PC-9 (cell line): ENCODE data around the gene PSMA6. TPM values are rescaled to one million over a fixed set of nuclear protein-coding genes. Genes with fewer than 3 reads are reported as not detected.
"Not testable (repeated sequence)": the region's sequence is repeated elsewhere in the genome, so short reads cannot be mapped to it uniquely, and the experiment has no call there.

Experiments
- BruUV-seq: library from RNA; stranded (reverse); fragments of 400-500 nt; replicated peaks from 2 replicates; lab custom pipeline; 2021; lab: Mats Ljungman, UMichigan
- CTCF ChIA-PET: fragments of 300-600 bp; sonication (Branson Sonifier 250); formaldehyde crosslinking; loops from one replicate; lab custom pipeline; 2022; ENCODE audit warnings: antibody characterized with exemption; lab: Charles Lee
- POLR2A ChIA-PET: fragments of 300-600 bp; sonication (Branson Sonifier 250); formaldehyde crosslinking; loops from one replicate; lab custom pipeline; 2022; ENCODE audit warnings: antibody characterized with exemption; ENCODE audit not compliant: unreplicated experiment; lab: Charles Lee
- DNase-seq, 2 experiments: peaks; one replicate each; pipeline versions ENCODE4 v3.0.0 to v3.0.0-alpha.2; 2015 to 2022; ENCODE audit warnings: mixed read lengths in 1 of 2
- H2AFZ ChIP-seq: fragments of 200-600 bp; sonication (generic); 2 replicates; pipeline ENCODE4 v1.8.1; 2017; ENCODE audit warnings: antibody characterized with exemption
- H3F3A ChIP-seq: fragments of 200-600 bp; sonication (generic); 2 replicates; pipeline ENCODE4 v1.8.1; 2017; ENCODE audit warnings: antibody characterized with exemption, mild to moderate bottlenecking, low read depth; ENCODE audit not compliant: insufficient read depth
- H3K27ac ChIP-seq: fragments of 200-600 bp; sonication (generic); 2 replicates; pipeline ENCODE4 v1.6.1; 2016; ENCODE audit warnings: mixed run types
- H3K27me3 ChIP-seq: fragments of 200-600 bp; sonication (generic); 2 replicates; pipeline ENCODE4 v1.6.1; 2016; ENCODE audit warnings: low read depth, mixed run types; ENCODE audit not compliant: insufficient read depth
- H3K36me3 ChIP-seq: fragments of 200-600 bp; sonication (generic); 2 replicates; pipeline ENCODE4 v1.6.1; 2016; ENCODE audit warnings: low read depth, mixed run types
- H3K4me1 ChIP-seq: fragments of 200-600 bp; sonication (generic); replicated peaks from 2 replicates; pipeline ENCODE4 v1.6.1; 2016; ENCODE audit warnings: mixed run types; ENCODE audit not compliant: insufficient read depth
- H3K4me2 ChIP-seq: fragments of 200-600 bp; sonication (generic); 2 replicates; pipeline ENCODE4 v1.6.1; 2017; ENCODE audit warnings: mixed run types
- H3K4me3 ChIP-seq: fragments of 200-600 bp; sonication (generic); 2 replicates; pipeline ENCODE4 v1.6.1; 2016; ENCODE audit warnings: mixed run types
- H3K79me2 ChIP-seq: fragments of 200-600 bp; sonication (generic); 2 replicates; pipeline ENCODE4 v1.6.1; 2017; ENCODE audit warnings: low read depth, mixed run types
- H3K9me2 ChIP-seq: fragments of 200-600 bp; sonication (generic); 2 replicates; pipeline ENCODE4 v1.8.1; 2017; ENCODE audit warnings: mild to moderate bottlenecking; ENCODE audit not compliant: insufficient read depth
- H3K9me3 ChIP-seq: fragments of 200-600 bp; sonication (generic); 2 replicates; pipeline ENCODE4 v1.8.1; 2016; ENCODE audit warnings: low read depth; ENCODE audit not compliant: insufficient read depth
- H4K20me1 ChIP-seq: fragments of 200-600 bp; sonication (generic); 2 replicates; pipeline ENCODE4 v1.8.1; 2017; ENCODE audit not compliant: insufficient read depth
- EZH2 ChIP-seq: fragments of 200-600 bp; sonication (generic); IDR thresholded peaks from 2 replicates; pipeline ENCODE4 v1.8.0; 2017; ENCODE audit warnings: antibody characterized with exemption, low read depth
- intact Hi-C: fragments of 100-400 bp; cut with micrococcal nuclease; formaldehyde crosslinking; loops from one replicate; pipeline ENCODE4 v1.10.0; 2022; ENCODE audit not compliant: unreplicated experiment
- total RNA-seq: library from RNA; stranded (reverse); gene quantifications from 2 replicates; pipeline ENCODE4 v1.2.3, GENCODE V29; 2021
- TF ChIP-seq, protein P1 (sequence below): fragments of 200-600 bp; sonication (generic); conservative IDR thresholded peaks from 2 replicates; pipeline ENCODE4 v1.6.1; 2017; ENCODE audit warnings: mixed run types, antibody characterized with exemption, mild to moderate bottlenecking, moderate library complexity

PSMA6 gene
- total RNA-seq, 1 experiment from 2014 or later, result 188 TPM

DNA sequence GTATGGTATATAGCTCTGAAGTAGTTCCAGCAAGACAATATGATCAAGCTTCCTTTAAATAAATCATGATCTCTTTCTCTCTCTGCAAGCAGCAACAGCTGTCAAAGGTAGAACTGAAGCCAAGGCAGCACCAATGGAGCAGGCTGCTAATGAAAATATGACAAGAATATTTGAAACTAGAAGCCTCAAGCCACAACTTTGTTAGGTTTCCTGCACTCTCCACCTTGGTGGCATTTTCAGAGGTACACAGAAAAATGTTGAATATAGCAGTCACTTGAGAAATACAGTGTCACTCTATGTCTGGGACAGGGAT, 43.8 kb upstream of the PSMA6 start:
- H3K4me1 ChIP-seq, result no peaks in the 10 kb centered on the region
- no peaks in the 10 kb centered on the region for H3K79me2 ChIP-seq
- no peak overlapping the region for H3K4me2 ChIP-seq
- H3K9me2 ChIP-seq, result no peaks in the 10 kb centered on the region
- H4K20me1 ChIP-seq, result no peaks in the 10 kb centered on the region
- CTCF ChIA-PET, result no interaction called here
- no peak overlapping the region for H3K4me3 ChIP-seq
- no peaks in the 10 kb centered on the region for H3K9me3 ChIP-seq
- POLR2A ChIA-PET, result no interaction called here
- TF ChIP-seq, protein P1, sequence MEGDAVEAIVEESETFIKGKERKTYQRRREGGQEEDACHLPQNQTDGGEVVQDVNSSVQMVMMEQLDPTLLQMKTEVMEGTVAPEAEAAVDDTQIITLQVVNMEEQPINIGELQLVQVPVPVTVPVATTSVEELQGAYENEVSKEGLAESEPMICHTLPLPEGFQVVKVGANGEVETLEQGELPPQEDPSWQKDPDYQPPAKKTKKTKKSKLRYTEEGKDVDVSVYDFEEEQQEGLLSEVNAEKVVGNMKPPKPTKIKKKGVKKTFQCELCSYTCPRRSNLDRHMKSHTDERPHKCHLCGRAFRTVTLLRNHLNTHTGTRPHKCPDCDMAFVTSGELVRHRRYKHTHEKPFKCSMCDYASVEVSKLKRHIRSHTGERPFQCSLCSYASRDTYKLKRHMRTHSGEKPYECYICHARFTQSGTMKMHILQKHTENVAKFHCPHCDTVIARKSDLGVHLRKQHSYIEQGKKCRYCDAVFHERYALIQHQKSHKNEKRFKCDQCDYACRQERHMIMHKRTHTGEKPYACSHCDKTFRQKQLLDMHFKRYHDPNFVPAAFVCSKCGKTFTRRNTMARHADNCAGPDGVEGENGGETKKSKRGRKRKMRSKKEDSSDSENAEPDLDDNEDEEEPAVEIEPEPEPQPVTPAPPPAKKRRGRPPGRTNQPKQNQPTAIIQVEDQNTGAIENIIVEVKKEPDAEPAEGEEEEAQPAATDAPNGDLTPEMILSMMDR, result no peak
- no peak for TF ChIP-seq EZH2
- no peaks in the 10 kb centered on the region for H3F3A ChIP-seq
- intact Hi-C loops, result no loop called here
- H2AFZ ChIP-seq, result no peak overlapping the region
- no peaks in the 10 kb centered on the region for H3K27me3 ChIP-seq
- H3K27ac ChIP-seq, result no peak overlapping the region
- no TSS peak for BruUV-seq
- no peak for DNase-seq
- no peaks in the 10 kb centered on the region for H3K36me3 ChIP-seq

DNA sequence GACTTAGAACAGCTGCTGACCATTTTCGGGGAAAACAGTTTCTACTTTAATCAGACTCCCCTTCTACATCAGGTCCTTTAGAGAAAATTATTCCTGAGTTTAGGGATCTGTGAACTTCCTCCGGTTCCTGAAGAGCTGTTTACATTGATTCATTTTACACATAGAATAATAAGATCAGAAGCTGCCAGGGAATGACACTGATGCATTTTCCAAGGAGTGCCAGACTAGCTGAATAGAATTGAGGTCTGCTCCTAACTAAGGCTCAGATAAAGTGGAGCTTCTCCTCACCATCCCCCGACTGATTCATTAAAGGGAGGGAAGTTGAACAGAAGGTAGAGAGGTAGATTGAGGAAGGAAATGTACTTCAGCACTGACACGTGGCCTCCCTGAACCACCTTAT, 41.9 kb upstream of the PSMA6 start:
- intact Hi-C loops, result no loop called here
- ChIA-PET CTCF (no interaction called here), POLR2A (interaction anchor here (0.7 kb wide), 1 partner anchor 409 kb away, joined by 4 read pairs; no protein-coding TSS in a partner anchor)

DNA sequence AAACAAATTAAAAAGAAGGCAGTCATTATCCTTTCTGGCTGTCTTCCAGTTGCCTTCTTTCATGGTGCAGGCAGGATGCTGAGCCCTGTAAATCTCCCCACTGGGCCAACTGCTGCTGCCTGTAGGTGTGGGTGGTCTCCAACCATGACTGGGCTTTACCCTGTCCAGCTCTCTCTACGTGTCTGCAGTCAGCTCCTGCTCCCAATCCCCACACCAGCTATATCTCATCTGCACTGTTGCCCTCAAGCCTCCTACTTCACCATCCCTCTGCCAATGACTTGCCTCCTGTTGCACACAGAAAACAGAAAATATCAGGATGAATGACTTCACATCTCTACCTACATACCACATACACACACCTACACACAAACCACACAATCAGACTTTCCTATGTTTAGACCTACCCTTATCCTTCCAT, 39.7 kb upstream of the PSMA6 start:
- TF ChIP-seq EZH2, result no peak
- TF ChIP-seq, protein P1, result no peak
- no peaks in the 10 kb centered on the region for H3K9me3 ChIP-seq
- no peaks in the 10 kb centered on the region for H3K4me1 ChIP-seq
- H3K4me2 ChIP-seq, result no peak overlapping the region
- no peaks in the 10 kb centered on the region for H3K9me2 ChIP-seq
- no peak overlapping the region for H3K4me3 ChIP-seq
- CTCF ChIA-PET, result no interaction called here
- no peaks in the 10 kb centered on the region for H3F3A ChIP-seq
- POLR2A ChIA-PET, result no interaction called here
- H3K27ac ChIP-seq, result no peak overlapping the region
- H3K27me3 ChIP-seq, result no peaks in the 10 kb centered on the region
- DNase-seq, result no peak
- H2AFZ ChIP-seq, result no peak overlapping the region
- no peaks in the 10 kb centered on the region for H4K20me1 ChIP-seq
- no TSS peak for BruUV-seq
- H3K79me2 ChIP-seq, result no peaks in the 10 kb centered on the region
- intact Hi-C loops, result no loop called here
- H3K36me3 ChIP-seq, result no peaks in the 10 kb centered on the region

More for the DNA sequence above, 41.9 kb upstream of the PSMA6 start:
- Histone ChIP-seq H3K27ac (no peak overlapping the region), H4K20me1 (no peaks in the 10 kb centered on the region), H3K4me2 (no peak overlapping the region), H3K36me3 (no peaks in the 10 kb centered on the region), H3K9me3 (no peaks in the 10 kb centered on the region), H3K79me2 (no peaks in the 10 kb centered on the region), H3F3A (no peaks in the 10 kb centered on the region), H2AFZ (no peak overlapping the region), H3K4me1 (no peaks in the 10 kb centered on the region), H3K4me3 (no peak overlapping the region), H3K27me3 (no peaks in the 10 kb centered on the region), H3K9me2 (no peaks in the 10 kb centered on the region)
- no TSS peak for BruUV-seq
- no peak for TF ChIP-seq EZH2
- TF ChIP-seq, protein P1, result no peak
- no peak for DNase-seq

DNA sequence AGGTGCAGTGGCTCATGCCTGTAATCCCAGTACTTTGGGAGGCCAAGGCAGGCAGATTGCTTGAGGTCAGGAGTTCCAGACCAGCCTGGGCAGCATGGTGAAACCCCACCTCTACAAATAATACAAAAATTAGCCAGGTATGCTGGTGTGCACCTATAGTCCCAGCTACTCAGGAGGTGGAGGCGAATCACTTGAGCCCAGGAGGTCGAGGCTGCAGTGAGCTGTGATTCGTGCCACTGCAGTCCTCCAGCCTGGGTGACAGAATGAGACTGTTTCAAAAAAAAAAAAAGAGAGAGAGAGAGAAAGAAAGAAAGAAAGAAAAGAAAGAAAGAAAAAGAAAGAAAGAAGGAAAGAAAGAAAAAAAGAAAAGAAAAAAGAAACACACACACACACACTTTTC, 39.1 kb upstream of the PSMA6 start:
- H3K36me3 ChIP-seq, H3K4me1 ChIP-seq, H3K79me2 ChIP-seq, POLR2A ChIA-PET, H3K4me2 ChIP-seq, intact Hi-C loops, H3K9me3 ChIP-seq, H3K27me3 ChIP-seq, DNase-seq, H2AFZ ChIP-seq, H3K4me3 ChIP-seq, H4K20me1 ChIP-seq, CTCF ChIA-PET, BruUV-seq, H3F3A ChIP-seq, H3K9me2 ChIP-seq, H3K27ac ChIP-seq: not testable (repeated sequence)

DNA sequence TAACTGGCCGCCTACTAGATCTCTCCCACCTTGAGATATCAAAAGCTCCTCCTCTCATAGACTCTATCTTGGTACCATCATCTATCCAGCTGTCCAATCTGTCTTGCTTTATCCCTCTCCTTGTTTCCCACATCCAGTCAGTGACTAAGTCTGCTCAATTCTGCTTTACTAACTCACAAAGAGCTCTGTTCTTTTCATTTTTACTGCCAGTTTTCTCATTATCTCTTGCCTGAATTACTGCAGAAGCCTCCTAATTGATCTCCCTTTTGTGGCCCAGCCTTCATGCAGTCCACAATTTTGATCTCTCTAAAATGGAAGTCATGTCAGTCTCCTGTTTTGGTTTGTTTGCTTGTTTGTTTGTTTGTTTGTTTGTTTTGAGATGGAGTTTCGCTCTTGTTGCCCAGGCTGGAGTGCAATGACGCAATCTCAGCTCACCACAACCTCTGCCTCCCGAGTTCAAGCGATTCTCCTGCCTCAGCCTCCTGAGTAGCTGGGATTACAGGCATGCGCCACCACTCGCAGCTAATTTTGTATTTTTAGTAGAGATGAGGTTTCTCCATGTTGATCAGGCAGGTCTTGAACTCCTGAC, 38.1 kb upstream of the PSMA6 start:
- H3K27ac ChIP-seq, H3K4me2 ChIP-seq, H3K9me2 ChIP-seq, POLR2A ChIA-PET, BruUV-seq, DNase-seq, H2AFZ ChIP-seq, H3K36me3 ChIP-seq, intact Hi-C loops, H3K9me3 ChIP-seq, H3K79me2 ChIP-seq, H3F3A ChIP-seq, H4K20me1 ChIP-seq, CTCF ChIA-PET, H3K27me3 ChIP-seq, H3K4me1 ChIP-seq, H3K4me3 ChIP-seq: not testable (repeated sequence)
